HG03103 (cell line): Measurements from ENCODE around the gene CFAP52.
"Not testable (repeated sequence)": the region's sequence is repeated elsewhere in the genome, so short reads cannot be mapped to it uniquely, and the experiment has no call there.

Experiments used
- ATAC-seq: cut with Tn5 transposase; IDR thresholded peaks from one replicate; pipeline ENCODE4 v1.9.1; 2021; ENCODE audit warnings: low read depth; ENCODE audit not compliant: unreplicated experiment

The CFAP52 gene

DNA sequence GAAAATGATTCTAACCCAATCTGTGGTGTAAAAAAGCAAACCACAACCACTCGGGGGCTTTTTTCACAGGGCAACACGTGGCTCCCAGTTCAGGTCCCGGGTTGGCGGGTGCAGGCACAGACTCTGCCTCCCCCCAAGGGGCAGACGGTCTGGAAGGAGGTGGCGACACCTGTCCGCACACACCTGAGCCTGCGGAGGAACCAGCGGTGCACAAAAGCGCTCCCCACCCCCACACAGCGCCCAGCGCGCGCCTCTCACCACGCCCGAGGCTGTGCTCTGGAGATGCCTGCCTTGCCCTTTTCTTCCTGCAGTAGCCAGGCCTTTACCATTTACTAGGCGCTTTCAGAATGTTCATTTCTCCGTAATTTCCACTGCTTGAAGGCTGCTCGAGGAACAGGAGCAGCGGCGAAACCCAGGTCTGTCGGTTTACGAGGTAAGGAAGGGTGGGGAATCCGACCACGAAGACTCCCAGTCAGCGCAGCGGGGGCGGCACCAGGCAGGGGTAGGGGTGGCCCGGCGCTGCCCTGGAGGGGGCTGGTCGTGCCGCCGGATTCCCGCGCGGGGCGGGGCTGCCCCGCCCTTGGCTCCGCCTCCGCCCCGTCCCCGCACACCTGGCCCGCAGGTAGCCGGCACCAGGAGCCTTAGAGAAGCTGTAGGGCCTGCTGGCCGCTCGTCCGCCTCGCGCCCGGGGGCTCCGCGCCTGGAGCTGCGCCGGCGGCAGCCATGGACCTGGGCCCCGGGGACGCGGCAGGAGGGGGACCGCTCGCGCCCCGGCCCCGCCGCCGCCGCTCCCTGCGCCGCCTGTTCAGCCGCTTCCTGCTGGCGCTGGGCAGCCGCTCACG, 68.7 kb downstream of the CFAP52 start, which contains the start of gene USP43:
Gene USP43, plus strand, starts transcription at position 608 of the 842 bp plus-strand sequence. Its CDS starts 116 bp downstream, at position 724.
- no peak for ATAC-seq

DNA sequence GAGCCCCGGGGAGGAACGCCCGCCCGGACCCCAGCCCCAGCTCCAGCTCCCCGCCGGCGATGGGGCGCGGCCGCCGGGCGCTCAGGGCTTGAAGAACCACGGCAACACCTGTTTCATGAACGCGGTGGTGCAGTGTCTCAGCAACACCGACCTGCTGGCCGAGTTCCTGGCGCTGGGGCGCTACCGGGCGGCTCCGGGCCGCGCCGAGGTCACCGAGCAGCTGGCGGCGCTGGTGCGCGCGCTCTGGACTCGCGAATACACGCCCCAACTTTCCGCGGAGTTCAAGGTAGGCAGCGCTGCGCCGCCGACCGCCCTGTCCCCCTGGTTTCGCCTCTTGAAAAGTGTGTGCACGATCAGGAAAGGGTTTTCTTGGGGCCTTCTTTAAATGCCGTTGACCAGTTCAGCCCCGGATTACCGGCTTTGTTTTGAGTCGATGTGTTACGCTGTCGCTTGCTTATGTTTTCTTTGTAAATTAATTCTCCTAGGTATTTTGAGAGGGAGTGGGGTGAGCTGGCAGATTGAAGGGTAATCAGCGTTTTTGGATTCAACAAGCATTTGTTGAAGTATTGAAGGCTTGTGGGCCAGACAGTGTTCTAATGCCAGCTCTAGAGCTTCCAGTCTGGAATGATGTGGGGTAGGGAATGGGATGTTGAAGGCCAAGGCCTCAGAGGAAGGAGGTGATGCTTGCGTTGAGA, 69.6 kb downstream of the CFAP52 start:
- no peak for ATAC-seq

DNA sequence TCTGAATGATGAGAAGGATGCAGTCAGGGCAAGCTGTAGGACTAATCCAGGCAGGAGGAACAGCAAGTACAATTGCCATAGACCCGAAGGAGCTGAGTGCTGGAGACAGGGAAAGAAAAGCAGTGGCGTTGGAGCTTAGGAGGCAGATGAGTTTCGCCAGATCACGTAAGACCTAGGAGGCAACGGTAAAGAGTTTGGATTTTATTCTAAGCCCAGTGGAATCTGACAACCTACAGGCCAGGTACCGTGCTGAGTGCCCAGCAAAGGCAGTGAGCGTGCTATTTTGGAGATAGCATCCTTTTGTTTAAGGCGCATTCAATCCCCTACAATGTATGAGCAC, 70.1 kb downstream of the CFAP52 start:
- no peak for ATAC-seq

DNA sequence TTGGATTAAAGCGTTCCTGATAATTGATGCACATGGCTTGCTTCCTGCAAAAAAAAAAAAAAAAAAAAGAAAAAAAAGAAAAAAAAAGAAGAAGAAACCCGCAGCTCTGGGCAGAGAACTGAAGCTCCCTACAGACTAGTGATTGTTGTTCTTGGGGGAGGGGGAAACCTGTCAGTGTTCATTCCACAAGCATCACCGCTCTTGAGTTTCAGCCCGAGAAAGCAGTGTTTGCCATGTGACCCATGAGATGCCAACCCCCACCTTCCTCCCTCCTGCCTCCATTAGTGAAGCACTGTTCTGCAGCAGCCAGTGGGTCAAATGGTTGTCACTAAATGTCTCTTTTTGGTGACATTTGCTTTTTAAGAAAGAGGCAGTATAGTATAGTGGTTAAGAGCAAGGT, 70.6 kb downstream of the CFAP52 start:
- no peak for ATAC-seq

DNA sequence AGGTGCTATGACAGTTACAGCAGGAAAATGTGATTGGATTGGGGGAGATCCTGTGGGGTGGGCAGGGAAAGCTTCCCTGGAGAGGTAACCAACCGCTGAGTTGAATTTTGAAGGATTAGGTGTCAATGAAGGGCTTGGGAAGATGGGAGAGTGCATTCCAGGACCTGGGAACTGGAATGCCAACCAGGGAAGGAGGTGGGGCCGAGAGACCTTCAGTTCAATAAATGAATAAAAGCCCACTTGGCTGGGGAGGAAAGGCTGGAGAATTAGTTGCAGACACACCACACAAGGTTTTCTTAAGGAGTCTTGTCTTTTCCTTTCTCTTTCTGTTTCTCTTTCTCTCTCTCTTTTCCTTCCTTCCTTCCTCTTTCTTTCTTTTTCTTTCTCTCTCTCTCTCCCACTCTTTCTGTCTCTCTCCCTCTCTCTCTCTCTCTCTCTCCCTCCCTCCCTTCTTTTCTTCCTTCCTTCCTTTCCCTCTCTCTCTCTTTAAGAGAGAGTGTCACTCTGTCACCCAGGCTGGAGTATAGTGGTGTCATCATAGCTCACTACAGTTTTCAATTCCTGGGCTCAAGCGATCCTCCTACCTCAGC, 72.2 kb downstream of the CFAP52 start:
- ATAC-seq, result no peak

DNA sequence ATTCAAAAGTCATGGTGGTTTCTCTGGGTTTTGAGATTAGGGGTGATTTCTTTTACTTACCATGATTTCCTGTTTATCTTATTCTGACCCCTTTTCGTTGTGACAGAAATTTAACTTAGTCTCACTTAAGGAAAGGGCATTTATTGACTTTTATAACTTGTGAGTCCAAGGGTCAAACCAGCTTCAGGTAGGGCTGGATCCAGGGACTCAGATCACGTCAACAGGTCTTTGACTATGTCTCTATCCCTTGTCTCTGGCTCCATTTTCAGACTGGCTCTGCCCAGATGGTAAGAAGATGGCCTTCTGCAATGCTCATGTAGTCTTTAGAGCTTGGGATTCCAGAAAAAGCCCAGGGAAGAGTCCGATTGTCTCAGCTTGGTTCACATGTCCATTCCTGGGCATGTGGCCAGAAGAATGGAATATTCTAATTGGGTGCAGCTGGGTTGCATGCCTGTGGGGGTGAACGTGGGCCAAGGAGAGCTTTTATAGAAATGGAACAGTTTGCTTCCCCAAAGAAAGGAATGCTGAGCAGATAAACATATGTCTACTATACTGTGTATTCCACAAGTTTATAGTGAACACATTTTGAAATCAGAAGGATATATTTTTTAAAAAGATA, 82.3 kb downstream of the CFAP52 start:
- ATAC-seq, result no peak

DNA sequence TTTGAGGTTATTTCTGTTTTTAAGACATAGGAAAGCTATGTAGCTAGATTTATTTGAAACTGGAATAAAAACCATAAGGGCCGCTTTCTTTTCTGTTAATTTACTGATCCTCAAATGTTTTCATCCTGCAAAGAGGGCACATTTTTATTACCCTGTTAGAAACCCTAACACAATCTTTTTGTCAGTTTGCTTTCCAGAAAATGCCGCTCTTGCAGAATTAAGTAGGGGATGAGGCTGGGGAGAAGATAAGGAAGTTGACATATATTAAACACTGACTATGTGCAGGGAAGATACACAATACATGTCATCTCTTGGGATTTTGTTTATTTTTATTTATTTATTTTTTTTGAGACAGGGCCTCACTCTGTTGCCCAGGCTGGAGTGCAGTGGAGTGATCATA, 84.6 kb downstream of the CFAP52 start:
- no peak for ATAC-seq

DNA sequence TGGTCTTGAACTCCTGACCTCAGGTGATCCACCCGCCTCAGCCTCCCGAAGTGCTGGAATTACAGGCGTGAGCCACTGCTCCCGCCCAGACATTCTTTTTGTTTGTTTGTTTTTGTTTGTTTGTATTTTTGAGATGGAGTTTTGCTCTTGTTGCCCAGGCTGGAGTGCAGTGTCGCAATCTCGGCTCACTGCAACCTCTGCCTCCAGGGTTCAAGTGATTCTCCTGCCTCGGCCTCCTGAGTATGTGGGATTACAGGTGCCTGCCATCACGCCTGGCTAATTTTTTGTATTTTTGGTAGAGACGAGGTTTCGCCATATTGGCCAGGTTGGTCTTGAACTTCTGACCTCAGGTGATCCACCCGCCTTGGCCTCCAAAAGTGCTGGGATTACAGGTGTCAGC, 87.1 kb downstream of the CFAP52 start:
- ATAC-seq, result not testable (repeated sequence)

DNA sequence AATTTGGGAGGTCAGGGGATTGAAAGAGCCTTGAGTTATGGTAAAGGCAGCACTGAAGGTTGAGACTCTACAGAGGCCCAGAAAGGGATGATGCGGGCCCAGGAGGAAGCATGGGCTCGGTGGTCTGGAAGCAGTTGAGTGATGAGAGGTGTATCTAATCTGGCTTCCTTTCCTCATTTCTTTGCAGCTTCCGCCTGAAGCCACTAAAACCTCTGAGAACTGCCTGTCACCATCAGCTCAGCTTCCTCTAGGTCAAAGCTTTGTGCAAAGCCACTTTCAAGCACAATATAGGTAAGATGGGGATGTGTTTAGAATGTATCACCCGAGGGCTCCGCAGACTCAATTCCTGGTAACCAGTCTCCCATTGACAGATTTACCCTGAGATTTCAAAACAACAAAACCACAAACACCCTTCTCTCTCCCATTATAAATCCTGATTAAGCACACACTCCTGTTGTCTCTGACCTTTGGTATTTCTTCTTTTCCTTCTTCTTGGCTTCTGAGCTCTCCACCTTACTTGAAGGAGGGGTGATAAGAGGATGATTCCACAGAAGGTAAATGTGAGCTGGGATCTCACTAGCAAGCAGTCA, 90.1 kb downstream of the CFAP52 start:
- ATAC-seq, result no peak

DNA sequence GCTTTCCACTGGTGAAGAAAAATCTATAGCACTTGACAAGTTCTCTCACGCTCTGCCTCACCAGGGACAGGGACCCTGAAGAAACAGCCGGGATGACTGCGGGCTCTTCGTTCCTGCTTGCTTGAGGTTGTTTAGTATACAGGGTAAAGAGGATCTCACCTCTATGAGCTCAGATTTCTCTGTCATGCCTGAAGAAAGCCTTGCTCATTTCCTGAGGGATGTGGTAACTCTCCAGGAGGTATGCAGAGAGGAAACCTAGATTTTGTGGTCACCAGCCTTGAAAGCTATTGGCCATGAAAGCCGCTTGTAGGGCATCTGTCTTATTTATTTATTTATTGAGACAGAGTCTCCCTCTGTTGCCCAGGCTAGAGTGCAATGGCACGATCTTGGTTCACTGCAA, 92.1 kb downstream of the CFAP52 start:
- no peak for ATAC-seq

DNA sequence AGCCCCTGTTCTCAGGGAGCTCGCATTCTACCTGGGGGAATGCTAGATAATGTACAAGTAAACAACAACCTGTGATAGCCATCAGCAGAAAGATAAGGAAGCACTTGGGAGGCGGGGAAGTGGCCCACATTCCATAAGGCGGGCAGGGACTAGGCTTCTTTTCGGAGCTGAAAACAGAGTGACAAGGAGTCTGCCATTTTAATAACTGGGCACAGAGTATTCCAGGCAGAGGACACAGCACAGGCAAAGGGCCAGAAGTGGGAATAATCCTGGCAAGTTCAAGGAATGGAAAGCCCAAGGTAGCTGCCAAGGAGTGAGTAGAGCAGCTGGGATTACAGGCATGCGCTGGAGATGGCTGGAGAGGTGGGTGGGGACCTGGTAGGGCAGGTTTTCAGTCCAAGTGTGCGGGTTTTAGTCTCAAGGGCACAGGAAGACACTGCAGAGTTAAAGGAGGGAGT, 93.1 kb downstream of the CFAP52 start:
- no peak for ATAC-seq

DNA sequence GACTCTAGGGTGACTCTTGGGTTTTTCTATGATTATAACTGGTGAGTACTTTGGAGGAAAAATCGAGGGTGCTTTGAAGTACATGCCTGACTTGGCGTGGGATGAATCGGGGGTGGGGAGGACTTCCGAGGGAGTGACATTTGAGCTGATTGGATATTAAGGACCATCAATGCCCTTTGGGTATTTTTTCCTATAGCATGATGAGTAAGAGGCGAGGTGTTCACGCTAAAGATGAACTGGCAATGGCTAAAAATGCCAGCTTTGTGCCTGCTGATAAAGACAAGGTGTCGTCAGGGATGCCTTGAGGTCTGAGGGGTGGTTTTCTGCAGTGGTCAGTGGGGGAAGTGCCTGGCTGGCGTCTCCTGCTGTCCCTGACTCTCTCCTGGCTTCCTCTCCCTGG, 94.2 kb downstream of the CFAP52 start:
- ATAC-seq, result no peak

DNA sequence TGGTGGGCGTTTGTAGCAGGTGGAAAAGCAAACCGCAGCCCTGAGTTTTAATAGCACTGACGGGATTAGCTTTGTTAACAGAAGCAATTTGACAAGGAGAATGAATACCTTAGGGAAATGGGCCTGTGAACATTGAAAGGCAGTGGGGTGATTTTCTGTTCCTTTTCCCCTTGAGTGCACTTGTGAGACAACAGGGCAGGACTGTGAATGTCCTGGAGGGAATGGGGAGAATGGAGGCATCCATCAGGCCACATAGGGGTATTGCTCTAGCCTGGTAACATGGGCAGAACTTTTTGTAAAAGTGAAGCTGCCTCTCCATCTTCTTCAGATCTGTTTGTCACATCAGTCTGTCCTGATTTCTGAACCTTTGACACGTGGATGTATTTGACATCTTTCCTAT, 95.1 kb downstream of the CFAP52 start:
- no peak for ATAC-seq

DNA sequence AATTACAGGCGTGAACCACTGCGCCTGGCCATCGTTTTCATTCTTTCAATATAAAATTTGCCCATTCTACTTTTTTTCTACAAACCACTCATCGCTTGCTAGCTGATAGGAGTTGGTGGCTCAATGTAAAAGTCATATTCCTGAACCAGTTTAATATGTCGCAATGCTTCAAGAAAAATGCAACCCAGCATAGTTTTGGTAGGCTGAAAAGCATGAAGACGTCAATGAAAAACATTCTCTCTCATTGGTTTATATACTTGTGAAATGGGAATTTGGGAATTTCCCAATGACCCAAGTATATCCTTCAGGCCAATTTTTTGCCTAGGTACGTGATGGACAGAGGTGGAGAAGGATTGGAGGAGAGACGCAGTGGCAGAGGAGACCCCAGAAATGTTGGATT, 95.8 kb downstream of the CFAP52 start:
- no peak for ATAC-seq

DNA sequence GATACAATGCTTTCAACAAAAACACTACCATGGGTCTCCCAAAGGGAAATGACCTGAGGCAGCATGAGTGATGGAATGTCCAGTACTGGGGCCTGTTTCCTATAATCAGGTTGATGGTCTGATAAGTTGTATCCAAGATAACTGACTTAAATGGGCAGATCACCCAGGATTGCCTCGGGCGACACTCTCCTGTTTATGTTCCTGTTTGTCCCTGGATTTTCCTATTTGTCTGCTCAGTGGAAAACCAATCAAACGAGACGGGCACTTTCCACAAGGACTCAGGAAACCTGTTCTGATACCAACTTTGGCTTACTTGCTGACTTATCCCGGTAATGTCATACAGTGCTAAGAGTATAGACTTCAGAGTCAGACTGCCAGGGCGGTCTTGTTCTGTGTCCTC, 96.2 kb downstream of the CFAP52 start:
- no peak for ATAC-seq

DNA sequence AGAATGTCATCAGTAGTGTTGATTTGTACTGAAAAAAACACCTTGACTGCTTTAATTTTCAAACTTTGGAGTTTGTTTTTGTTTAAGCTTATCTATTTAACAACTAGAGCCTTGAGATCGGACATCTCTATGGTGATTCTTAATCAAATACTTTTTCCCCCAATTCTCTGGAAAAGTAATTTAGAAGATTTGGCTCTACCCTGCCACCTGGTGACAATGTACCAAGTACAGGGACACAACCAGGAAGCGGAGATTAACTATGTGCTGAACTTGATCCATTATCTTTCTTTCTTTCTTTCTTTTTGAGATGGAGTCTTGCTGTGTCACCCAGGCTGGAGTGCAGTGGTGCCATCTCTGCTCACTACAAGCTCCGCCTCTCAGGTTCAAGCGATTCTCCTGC, 99.6 kb downstream of the CFAP52 start:
- ATAC-seq, result no peak

DNA sequence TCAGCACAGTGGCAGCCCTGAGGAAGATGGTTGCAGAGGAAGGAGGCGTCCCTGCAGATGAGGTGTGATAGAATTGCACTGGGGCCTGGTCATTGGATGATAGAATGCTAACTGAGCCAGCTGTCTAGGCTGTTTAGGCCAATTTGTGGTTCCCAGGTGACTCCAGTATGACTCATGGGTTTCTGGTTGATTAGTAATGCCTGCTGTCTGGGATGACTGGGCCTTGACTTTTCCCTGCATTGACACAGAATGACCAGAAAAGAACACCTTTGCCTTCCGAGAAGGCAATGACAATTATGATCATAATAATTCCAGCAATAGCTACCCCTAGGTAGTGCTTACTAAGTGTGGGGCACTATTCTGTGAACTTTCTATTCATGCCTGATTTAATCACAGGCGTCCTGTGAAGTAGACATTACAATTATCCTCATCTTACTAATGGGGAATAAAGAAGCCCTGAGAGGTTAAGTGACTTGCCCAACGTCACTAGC, 100.4 kb downstream of the CFAP52 start:
- ATAC-seq, result no peak

DNA sequence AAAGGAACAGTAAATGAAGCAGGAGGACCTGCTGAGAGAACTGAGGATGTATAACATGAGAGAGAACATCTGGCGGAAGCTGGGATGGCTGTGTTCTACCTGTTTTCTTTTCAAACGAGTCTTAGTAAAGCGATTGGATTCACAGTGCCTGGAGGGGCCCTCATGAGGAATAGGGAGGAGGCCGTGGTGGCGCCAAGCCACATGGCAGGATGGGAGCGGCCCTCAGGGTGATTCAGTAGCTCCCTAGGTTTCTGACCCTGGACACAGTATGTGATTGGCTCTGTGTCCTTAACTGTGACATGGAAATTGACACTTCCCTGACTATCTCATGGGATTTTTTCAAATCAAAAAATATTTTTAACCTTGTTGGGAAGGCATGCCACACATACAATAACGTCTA, 101.0 kb downstream of the CFAP52 start:
- ATAC-seq, result no peak

DNA sequence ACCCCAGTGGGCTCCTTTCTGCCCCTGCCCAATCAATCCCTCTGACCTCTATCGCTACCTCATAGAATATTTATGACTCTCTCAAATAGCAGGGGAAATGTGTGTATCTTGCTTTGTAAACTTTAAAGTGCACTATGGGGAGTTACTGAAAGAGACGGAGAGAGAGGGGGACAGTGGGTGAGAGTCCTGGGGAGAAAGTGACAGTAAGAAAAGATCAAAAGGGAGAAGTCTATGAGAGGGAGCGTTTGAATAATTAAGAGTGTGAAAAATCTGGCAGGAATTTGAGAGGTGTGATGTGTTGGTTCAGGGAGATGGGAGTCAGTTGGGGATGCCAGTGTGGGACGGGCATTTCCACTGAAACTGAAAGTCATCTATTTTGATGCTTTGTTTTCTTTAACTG, 101.5 kb downstream of the CFAP52 start:
- ATAC-seq, result no peak

DNA sequence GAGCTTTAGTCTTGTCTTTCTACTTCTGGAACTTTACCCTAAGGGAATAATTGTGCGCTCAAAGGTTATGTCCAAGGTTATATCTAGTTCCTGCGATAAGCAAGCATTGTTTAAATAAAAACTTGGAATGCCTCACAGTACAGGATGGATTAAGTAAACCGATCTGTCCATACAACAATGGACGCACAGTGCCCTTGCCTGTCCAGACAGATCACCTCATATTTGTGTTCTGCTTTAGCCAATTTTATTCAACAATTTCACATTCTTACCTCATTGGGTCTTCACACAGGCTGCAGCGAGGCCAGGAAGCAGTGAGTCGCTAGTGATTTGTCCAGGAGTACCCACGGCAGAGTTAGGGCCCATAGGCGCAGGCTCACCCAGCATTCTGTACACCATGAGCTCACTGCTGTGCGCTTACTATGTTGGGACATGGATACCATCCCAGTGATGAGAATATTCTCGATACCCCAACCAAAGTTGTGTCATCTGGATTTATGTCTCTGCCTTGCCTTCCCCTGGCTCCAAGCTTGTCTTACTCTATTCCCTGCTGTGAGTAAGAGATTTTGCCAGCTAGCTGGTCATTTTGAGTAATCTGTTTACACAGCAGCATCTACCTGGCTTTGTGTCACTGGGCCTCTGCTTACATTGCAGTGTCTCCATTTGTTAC, 108.6 kb downstream of the CFAP52 start:
- no peak for ATAC-seq
